CD4-positive, alpha-beta T cell treated with Interleukin-4 for 4 hours (primary cell): Measurements from ENCODE around the gene FBXO46.
"Not testable (repeated sequence)": the region's sequence is repeated elsewhere in the genome, so short reads cannot be mapped to it uniquely, and the experiment has no call there.

ENCODE experiments used
- DNase-seq: peaks from one replicate; pipeline ENCODE4 v3.0.0-alpha.2; 2020

The FBXO46 gene

GRCh38 chr19:45766296-45766868 lies 35.7 kb upstream of the FBXO46 start:
- no peak for DNase-seq

DNA sequence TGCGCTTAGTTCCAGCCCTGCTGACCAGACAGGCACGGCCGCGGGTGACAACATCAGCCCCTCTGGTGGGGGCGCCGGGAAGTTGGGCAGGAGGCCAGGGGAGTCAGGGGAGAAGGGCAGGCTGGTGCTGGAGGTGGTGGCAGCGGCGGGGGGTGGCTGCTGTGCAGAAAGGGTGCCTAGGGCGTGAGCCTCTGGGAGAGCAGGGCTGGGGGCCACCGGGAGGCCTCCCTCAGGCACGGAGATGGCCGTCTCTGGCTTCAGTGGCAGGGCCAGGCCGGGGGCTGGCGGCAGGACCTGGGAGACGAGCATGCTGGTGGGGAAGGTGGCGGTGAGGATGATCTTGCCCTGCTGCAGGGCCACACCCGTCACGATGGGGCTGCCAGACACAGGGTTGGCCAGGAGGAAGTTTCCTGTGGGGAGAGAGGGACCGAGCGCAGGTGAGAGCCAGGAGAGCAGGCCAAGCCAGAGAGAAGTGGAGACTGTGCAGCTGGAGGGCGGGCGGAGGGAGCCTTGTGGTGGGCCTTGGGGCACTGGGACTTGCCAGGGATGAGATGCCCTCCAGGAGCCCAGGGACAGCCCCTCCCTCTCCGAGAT lies 35.1 kb upstream of the FBXO46 start:
- DNase-seq = no peak

GRCh38 chr19:45764945-45765701 lies 34.4 kb upstream of the FBXO46 start:
- no peak for DNase-seq

- no peak for DNase-seq
Observed at GRCh38 chr19:45764475-45764874, 33.8 kb upstream of the FBXO46 start.

DNA sequence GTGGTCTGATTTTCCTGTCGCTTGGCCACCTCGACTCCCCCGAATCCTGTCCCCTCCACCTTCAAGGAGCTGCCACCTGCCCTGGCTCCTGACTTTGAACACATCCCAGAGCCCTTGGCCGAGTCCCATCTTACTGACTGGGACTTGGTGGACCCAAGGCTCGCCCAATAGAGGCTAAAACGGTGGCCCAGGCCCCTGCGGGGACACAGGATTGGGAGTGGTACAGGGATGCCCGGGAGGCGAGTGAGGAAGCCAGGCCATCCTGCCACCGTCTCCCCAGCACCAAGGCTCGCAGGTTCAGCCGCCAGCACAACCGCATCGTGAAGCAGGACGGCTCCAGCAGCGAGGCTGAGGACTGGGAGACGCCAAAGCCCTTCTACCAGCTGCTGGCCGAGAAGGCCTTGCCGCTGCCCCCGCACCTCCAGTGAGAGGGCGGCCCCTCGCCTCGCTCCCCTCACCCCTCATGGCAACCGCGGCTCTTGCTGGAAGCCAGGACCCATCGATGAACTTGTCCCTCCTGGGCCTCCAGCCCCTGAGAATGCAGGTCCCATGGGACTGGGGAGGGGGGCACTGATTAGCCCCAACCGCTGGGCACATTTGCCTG lies 33.1 kb upstream of the FBXO46 start:
- DNase-seq = no peak

DNA sequence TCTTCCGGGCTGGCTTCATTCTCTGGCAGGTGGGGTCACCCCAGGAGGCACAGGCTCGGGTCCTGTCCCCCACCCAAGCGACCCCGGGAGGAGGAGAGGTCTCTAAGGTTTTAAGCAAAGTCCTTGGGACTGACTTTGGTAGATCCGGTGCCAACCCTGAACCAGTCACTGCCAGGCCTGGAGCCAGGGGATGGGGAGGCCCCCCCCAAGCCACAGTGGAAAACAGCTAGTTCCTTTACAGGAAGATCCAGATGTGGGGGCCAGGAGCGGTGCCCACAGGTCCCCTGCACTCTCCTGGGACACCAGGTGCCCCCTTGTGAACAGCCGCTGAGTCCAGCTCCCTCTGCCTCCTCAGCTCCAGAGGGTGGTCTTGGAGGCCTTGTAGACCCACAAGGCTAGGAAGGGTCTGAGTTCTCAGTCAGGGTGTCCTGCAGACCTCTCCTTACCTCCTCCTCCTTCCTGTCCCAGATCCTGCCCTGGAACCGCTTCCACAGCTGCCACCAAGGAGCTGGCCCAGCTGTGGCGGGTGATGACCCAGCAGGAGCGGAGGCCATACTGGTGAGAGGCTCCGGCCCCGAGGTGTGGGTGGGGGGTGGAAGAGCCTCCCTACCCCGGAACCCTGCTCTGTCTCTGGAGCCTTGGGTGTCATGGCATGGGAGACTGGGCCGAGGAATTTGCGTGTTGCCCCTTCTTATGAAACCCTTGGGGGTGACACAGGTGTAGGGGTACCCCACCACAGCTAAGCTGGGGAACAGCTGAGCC lies 32.4 kb upstream of the FBXO46 start:
- DNase-seq = no peak

DNA sequence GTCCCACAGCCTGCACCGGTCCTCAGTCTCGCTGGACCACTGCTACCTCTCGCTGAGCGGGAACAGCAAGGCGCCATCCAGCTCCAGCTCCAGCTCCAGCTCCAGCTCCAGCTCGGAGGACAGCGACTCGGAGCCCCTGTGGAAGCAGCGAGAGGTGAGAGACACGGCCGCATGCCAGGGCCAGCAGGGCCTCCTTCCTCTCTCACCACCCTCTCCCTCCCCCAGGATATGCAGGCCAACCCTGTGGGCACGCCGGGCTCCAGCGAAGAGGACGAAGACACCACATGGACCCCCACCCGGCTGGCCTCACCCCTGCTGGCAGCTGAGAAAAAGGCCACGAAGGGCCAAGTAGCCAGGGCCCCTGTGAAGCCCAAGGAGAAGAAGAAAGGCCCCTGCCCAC lies 31.0 kb upstream of the FBXO46 start:
- no peak for DNase-seq

DNA sequence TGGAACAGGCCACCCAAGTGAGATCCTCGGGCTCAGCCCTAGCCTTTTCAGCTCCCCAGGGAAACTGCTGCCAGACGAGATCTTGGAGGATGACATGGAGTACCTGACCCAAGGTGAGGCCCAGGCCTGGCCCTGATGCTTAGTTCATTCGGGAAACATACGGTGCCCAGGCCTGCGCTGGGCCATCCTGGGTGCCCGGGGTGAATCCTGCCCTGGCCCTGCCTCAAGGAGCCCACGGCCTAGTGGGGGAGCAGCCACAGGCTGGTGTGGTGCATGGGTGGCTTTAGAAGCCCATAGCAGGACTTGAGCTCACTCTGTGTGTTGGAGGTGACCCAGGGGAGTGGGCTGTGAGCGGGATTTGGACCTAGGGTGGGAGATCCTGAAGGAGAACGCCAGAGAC lies 28.2 kb upstream of the FBXO46 start:
- no peak for DNase-seq

DNA sequence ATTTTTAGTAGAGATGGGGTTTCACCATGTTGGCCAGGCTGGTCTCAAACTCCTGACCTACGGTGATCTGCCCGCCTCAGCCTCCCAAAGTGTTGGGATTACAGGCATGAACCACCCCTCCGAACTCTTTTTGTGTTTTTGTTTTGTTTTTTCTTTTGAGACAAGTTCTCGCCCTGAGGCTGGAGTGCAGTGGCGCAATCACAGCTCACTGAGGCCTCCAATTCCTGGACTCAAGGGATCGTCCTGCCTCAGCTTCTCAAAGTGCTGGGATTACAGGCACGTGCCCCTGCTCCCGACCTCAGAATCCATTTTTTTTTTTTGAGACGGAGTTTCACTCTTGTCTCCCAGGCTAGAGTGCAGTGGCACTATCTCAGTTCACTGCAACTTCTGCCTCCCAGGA lies 27.0 kb upstream of the FBXO46 start:
- DNase-seq = no peak

- DNase-seq = no peak
Observed at GRCh38 chr19:45754323-45754722, 23.6 kb upstream of the FBXO46 start.

DNA sequence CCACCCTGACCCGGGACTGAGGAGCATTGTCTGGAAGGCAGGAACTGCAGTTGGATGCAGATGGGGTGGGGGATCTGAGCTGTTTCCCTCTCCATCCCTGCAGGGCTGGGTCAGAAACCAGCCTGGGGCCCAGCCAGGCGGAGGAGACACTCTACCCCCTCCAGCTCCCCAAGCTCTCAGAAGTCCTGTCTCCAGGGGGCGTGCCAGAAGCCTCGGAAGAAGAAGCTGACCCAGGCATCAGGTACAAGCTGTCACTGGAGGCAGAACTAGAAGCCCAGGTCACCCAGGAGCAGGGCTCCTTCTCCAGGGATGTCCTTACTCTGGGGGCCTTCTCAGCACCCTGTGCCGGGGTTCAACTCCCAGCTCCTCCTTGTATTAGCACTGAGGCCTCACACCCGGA lies 22.9 kb upstream of the FBXO46 start:
- DNase-seq = no peak

DNA sequence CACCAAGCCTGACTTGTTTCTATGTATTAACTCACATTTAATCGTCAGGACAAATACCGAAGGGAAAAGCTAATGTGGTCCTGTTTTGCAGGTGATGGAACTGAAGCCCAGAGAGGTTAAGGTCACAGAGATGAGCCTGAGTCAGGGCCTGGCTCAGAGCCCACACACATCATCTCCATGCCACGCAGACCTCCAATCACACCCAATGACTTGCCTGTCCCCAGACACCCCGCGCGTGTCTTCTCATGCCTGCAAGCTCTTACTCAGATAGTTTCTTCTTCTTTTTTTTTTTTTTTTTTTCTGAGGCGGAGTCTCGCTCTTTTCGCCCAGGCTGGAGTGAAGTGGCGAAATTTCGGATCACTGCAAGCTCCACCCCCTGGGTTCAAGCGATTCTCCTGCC lies 21.9 kb upstream of the FBXO46 start:
- no peak for DNase-seq

DNA sequence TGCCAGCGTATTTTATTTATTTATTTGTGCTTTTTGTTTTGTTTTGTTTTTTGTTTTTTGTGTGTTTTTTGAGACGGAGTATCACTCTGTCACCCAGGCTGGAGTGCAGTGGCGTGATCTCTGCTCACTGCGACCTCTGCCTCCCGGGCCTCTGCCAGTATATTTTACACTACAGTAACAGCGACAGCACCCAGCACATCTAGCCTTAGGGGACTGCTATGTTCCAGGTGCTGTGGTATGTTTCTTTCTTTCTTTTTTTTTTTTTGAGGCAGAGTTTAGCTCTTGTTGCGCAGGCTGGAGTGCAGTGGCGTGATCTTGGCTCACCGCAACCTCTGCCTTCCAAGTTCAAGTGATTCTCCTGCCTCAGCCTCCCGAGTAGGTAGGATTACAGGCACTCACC lies 20.8 kb upstream of the FBXO46 start:
- DNase-seq = not testable (repeated sequence)

DNA sequence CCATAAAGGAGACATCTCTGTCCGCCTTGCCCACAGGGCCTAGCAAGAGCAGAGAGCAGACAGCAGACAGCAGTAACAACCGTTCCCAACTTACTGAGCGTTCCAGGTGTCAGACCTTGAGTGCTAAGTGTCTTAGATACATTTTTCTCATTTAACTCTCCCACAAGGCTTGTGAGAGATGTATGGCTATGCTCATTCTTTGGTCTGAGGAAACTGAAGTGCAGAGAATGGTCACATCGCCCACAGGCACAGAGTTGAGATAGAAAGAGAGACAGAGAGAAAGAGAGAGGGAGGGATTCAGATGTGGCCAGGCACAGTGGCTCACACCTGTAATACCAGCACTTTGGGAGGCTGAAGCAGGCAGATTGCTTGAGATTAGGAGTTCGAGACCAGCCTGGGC lies 16.8 kb upstream of the FBXO46 start:
- no peak for DNase-seq

- DNase-seq = no peak
Observed at GRCh38 chr19:45746866-45747265, 16.2 kb upstream of the FBXO46 start.

GRCh38 chr19:45745606-45746005 lies 14.9 kb upstream of the FBXO46 start:
- no peak for DNase-seq

GRCh38 chr19:45742969-45743368 lies 12.3 kb upstream of the FBXO46 start:
- DNase-seq = no peak

GRCh38 chr19:45739498-45740439 lies 9.1 kb upstream of the FBXO46 start:
- DNase-seq = no peak

DNA sequence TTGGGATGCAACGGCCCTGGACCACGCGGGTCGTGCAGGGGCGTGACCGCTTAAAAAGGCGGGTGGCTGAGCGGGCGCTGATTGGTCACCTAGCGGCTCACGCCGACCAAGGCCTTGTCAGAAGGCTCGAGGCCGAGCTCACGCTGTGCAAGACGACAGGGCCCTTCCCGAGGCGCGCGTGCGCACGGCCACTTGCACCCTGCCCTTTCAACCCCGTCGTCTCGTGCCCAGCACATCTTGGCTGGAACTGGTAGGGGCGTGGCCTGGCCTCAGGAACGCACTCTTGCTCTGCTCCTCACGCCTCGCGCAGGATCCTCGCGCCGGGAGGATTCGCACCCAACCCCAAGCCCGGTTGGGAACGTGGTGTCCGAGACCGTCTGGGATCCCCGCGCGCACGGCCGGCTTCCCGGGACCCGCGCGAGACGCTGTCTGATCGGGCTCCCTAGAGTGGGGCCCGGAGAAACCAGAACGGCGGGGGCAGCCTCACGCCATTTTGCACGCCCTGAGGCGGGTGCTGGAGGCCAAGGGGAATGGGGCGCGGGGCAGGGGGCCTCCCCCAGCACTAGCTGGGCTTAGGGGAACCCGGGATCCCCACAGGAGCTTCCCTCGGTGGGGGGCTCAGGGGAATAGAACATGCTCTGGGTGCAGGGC lies 2.6 kb upstream of the FBXO46 start, which contains the start of gene MEIOSIN:
Gene MEIOSIN (plus strand): TSS at position 280 of the 651 bp plus-strand sequence. CDS start 1,938 bp downstream, outside the sequence.
- DNase-seq = no peak

DNA sequence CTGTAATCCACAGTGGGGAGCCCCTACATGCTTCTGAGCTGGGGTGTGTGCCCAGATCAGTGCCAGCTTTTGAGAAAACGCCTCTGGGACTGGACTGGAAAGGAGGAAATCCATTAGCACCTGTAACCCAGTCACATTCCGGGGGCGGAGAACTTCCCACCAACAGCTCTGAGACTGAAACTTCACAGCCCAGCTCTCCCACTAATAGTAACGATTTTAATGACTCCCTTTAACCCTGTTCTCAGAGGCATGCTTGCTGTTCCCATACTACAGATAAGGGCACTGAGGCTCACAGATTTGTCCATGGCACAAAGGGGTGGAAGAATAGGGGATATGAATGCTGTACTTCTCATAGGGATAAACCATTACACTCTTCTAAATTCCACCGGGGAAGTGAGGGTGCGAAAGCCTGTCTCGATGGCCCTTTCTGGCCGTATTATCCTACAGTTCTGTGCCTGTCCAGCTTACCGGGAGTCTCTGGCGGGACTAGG lies 851 bp downstream of the FBXO46 start:
- DNase-seq = no peak

- DNase-seq = not testable (repeated sequence)
Observed at GRCh38 chr19:45728683-45729082, 2.0 kb downstream of the FBXO46 start.
